ENCODE measurements around the gene BCORL1. TPM values are rescaled to one million over a fixed set of nuclear protein-coding genes. Genes with fewer than 3 reads are reported as not detected.
A peak's percentile ranks its signal among the peaks of the same experiment; 100 is the strongest.

The BCORL1 gene
- polyA plus RNA-seq, 3 donors from 2014 or later: 0.59 to 2.8 TPM; not detected in 1

DNA sequence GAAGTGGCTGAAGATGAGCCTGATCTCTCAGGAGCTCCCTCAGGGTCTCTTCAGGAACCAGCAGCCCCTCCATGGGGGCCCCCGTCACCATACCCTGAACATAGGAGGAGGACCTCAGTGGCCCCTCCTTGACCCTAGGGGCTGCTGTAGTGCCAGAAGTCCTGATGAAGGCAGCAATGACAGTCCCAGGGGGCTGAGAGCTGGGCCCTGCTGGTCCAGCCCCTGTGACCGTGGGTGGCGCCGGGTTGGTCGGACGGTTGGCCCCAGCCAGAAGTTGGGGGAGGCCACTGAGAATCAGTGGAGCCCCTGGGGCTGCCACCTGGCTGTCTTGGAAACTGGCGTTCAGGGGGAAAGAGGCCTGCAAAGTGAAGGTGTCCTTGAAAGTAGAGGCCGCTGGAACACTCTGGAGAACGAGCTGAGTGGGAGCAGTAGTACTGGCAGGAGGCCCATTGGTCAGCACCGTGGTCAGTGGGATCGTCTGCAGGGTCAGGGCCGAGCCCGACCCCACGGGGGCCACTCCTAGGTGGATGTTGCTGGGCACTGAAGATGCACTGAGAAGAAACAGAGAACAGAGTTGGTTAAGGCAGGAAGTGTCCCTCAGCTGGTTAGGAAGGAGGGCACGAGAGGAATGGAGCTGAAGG, 84.7 kb downstream of the BCORL1 start:
- Mint-ChIP-seq H3K27me3 (ENCODE audit: low read depth in 3 of 3) (peaks cover 0 to 2% (median 1%) of the 10 kb centered on the region in 3 donors), H3K36me3 (peaks cover 4 to 21% (median 10%) of the 10 kb centered on the region in 3 donors), H3K4me1 (no peaks in the 10 kb centered on the region), H3K9me3 (peaks cover 0 to under 1% (median 0%) of the 10 kb centered on the region in 6 donors), H3K4me3 (no peak overlapping the region), H3K27ac (peak overlapping the region in 3 of 6 donors; percentile 68 to 80 (median 78))
- no peak for DNase-seq

DNA sequence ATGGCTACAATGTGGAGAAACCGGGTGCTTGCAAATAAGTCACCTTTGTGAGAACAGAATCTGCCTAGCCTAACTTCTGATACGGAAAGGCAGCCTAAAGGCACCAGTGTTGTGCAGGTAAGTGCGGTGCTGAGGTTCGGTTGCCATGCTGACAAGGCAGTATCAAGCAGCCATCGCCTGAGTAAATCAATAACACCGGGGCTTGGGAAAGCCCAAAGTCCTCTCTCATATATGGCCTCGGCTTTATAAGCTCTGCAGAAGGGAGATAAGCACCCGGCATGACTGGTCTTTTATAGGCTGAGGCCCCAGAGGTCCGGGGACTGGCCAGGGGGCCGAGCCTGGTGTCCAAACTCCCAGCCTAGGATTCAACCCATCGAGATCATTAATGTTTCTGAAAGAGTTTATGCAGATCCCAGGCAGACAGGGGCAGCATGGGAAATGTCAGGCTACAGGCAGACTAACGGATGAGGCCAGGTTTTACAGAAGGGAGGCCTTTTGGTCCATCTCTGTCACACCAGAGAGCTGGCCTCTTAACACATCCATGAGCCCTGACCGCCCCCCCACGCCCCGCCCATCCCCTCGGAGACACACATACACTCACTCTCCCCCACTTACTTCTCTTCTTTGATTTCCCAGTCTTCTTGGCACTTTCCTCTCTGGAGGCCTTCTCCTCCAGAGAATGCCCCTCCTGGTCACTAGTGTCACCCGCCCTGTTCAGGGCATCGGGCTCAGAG, 89.3 kb downstream of the BCORL1 start:
- DNase-seq: no peak
- Mint-ChIP-seq H3K36me3 (peaks cover 0 to 13% (median 4%) of the 10 kb centered on the region in 3 donors), H3K4me1 (peaks cover 0 to 3% of the 10 kb centered on the region in 2 donors), H3K4me3 (no peak overlapping the region), H3K9me3 (peaks cover 0 to 2% (median 0%) of the 10 kb centered on the region in 6 donors), H3K27ac (peak overlapping the region in 3 of 6 donors; percentile 3 to 60 (median 48)), H3K27me3 (ENCODE audit: low read depth in 3 of 3) (peaks cover 0 to 2% (median 0%) of the 10 kb centered on the region in 3 donors)

DNA sequence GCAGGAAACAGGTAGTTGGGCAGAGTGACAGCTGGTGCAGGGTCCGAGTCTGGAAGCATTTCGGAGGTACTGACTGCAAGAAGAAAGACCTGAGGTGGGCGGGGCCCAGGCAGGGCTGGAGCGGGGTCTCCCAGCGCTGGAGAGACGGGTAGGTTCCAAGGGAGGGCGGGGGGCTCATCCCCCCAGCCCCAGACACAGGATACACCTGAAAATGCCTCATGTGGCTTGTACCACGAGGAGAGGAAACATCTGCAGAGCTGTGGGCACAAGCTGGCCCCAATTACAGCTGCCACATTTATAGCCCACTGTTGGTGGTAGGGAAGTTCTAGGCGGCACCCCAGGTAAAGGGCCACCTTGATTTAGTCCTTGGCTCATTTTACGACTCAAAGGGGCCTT, 89.9 kb downstream of the BCORL1 start:
- H3K4me3 Mint-ChIP-seq: no peak overlapping the region
- peaks cover 0 to 11% (median 1%) of the 10 kb centered on the region in 3 donors for H3K36me3 Mint-ChIP-seq
- peaks cover 0 to 2% (median 0%) of the 10 kb centered on the region in 3 donors for H3K27me3 Mint-ChIP-seq (ENCODE audit: low read depth in 3 of 3)
- peaks cover 0 to 2% (median 0%) of the 10 kb centered on the region in 6 donors for H3K9me3 Mint-ChIP-seq
- DNase-seq: no peak
- H3K27ac Mint-ChIP-seq: peak overlapping the region in 3 of 6 donors; percentile 3 to 60 (median 48)
- peaks cover 0 to 3% of the 10 kb centered on the region in 2 donors for H3K4me1 Mint-ChIP-seq

DNA sequence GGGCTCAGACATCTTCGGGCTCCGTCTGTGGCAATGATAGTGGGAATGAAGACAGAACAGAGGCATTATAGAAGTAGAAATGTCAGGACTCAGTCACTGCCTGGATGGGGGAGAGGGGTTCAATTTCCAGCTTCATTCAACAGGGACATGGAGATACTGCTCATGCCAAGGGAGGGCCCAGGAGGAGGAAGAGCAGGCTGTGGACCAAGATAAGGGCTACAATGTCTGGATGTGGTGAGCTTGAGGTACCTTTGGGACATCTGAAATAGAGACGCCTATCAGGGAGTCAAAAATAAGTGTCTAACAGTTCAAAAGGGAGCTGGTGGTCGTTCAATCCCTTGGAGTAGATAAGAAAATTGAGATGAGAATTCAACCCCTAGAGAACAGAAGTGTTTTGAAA, 93.3 kb downstream of the BCORL1 start:
- Mint-ChIP-seq H3K27ac (peak overlapping the region in 3 of 6 donors; percentile 10 to 23 (median 13)), H3K36me3 (peaks cover 0 to 14% (median 5%) of the 10 kb centered on the region in 3 donors), H3K9me3 (peaks cover 0 to 2% (median 0%) of the 10 kb centered on the region in 6 donors), H3K4me1 (peaks cover 14 to 16% of the 10 kb centered on the region in 2 donors), H3K27me3 (ENCODE audit: low read depth in 3 of 3) (peaks cover 0 to 4% (median 3%) of the 10 kb centered on the region in 3 donors), H3K4me3 (no peak overlapping the region)
- DNase-seq: no peak

DNA sequence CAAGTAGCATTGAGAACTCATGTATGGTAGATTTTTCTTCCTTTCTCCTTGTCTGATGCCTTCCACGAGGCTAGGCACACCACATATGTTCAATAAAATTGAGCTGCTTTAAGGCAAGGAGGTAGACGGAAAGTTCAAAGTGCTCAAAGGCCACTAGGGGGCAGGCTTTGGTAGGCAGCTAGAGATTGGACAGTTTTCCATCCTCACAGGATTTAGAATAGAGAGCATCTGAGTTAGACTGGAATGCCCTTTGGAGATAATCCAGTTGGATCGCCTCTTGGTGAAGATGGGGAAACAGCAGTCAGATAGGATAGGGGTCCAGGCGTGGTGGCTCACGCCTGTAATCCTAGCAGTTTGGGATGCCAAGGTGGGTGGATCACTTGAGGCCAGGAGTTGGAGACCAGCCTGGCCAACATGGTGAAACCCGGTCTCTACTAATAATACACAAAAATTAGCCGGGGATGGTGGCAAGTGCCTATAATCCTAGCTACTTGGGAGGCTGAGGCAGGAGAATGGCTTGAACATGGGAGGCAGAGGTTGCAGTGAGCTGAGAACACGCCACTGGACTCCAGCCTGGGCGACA, 97.5 kb downstream of the BCORL1 start:
- H3K36me3 Mint-ChIP-seq: peaks cover 0 to 9% (median 5%) of the 10 kb centered on the region in 3 donors
- peak; percentile 57 to 68 (median 58) for DNase-seq
- peaks cover 56% of the 10 kb centered on the region in 2 donors for H3K4me1 Mint-ChIP-seq
- peaks cover 4 to 9% (median 5%) of the 10 kb centered on the region in 3 donors for H3K27me3 Mint-ChIP-seq (ENCODE audit: low read depth in 3 of 3)
- H3K4me3 Mint-ChIP-seq: peak overlapping the region; percentile 19 to 60 (median 42)
- H3K9me3 Mint-ChIP-seq: no peaks in the 10 kb centered on the region
- peak overlapping the region; percentile 82 to 95 (median 90) for H3K27ac Mint-ChIP-seq

DNA sequence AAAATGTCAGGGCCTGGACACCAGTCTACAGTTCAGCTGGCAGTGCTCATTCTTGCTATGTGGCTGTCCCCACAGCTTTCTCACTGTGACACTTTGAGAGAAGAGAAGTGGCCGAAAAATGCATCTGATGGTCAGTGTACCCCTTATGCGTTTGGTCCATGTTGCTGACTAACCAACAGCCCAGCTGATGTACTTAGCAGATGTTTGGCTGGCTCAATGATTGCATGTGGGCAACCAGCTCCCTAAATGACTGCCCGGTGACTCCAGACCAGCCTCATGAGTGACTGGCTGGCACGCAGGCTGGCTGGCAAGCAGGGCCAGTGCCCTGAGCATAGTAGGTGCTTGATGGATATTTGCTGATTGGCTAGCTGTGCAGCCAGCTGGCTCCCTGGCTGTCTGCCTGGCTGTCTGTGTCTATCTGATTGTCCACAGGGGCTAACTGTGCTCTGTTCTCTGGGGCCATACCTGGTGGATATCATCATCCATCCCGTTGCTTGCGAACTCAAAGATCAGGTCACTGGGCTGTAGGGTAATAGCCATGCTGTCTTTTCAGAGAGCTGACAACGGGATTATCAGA, 98.4 kb downstream of the BCORL1 start:
- DNase-seq: no peak
- Mint-ChIP-seq H3K4me1 (peaks cover 63 to 66% of the 10 kb centered on the region in 2 donors), H3K36me3 (peaks cover 0 to 9% (median 5%) of the 10 kb centered on the region in 3 donors), H3K9me3 (no peaks in the 10 kb centered on the region), H3K27ac (peak overlapping the region; percentile 91 to 97 (median 95)), H3K27me3 (ENCODE audit: low read depth in 3 of 3) (peaks cover 4 to 13% (median 5%) of the 10 kb centered on the region in 3 donors), H3K4me3 (peak overlapping the region in 3 of 5 donors; percentile 88 to 97 (median 92))

DNA sequence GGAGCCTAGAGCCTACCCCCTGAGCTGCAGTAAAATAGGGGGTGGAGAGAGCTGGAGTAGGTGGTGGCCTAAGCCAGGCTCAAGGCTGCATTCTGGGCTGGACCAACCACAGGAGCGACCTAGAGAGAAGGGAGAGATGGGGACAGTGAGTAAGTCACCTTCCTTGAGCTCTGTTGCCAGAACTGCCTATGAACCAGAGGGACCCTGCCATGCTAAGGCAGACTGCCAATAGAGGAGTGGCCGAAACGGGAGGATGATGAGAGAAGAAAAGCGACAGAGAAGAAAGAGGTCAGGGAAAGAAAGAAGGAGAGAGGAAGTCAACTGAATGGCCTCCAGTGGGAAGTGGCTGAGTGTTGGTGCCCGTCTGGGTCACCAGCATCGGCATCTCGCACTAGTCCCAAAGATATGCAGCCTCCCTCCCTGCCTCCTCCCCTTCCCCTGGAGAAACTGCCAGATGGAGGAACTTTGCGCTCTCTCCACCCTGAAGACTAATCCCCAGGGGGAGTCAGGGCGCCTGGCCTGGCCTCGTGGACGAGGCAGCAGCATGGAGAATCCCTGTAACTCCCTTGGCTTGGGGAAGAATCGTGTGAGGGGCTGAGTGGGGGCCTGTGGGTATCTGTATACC, 99.1 kb downstream of the BCORL1 start:
- peak overlapping the region; percentile 91 to 97 (median 95) for H3K27ac Mint-ChIP-seq
- peaks cover 0 to 9% (median 5%) of the 10 kb centered on the region in 3 donors for H3K36me3 Mint-ChIP-seq
- H3K27me3 Mint-ChIP-seq (ENCODE audit: low read depth in 3 of 3): peaks cover 4 to 14% (median 5%) of the 10 kb centered on the region in 3 donors
- peak overlapping the region; percentile 86 to 97 (median 89) for H3K4me3 Mint-ChIP-seq
- H3K4me1 Mint-ChIP-seq: peaks cover 70 to 72% of the 10 kb centered on the region in 2 donors
- no peaks in the 10 kb centered on the region for H3K9me3 Mint-ChIP-seq
- DNase-seq: no peak

DNA sequence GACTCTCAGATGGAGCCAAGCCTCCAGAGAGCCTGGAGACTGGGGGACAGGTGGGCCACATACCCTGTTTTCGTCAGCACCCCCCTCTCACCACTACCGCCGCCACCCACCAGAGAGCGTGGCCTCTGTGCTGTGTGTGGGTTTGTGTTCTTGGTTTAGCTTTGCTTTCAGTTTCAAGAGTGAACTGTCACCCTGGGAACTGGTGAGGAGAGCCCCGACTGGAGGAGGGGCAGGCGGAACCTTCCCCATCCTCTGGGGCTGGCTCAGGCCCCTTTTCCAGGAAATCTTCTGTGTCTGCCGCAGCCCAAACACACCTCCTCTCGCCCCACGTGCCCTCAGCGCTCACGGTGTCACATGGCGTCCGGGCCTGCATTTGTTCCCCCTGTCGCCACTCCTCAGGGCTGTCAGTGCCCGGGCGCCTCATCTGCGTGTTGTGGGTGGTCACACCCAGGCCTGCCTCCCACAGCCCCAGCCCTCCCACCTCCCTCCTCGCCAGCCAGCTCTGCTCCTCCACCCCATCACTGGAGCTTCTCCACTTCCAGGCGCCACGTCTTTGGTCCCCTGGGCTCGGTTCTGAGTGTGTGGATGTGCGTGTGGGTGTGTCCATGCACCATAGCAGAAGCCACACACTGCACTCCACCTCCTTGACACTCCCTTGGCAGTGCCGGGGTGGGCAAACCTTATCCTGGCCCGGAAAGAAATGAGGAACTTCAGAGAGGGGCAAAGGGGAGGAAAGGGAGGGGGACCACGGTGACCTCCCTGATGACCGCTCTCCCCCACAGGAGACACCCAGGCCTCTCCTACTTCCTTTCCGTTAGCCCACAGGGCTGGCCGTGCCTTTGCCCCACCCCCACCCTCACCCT, 100.0 kb downstream of the BCORL1 start:
- peaks cover 5 to 19% (median 9%) of the 10 kb centered on the region in 3 donors for H3K27me3 Mint-ChIP-seq (ENCODE audit: low read depth in 3 of 3)
- peak overlapping the region; percentile 91 to 97 (median 95) for H3K27ac Mint-ChIP-seq
- peak; percentile 83 to 84 (median 84) for DNase-seq
- H3K4me3 Mint-ChIP-seq: peak overlapping the region; percentile 86 to 97 (median 89)
- peaks cover 76 to 81% of the 10 kb centered on the region in 2 donors for H3K4me1 Mint-ChIP-seq
- H3K9me3 Mint-ChIP-seq: no peaks in the 10 kb centered on the region
- peaks cover 0 to 9% (median 5%) of the 10 kb centered on the region in 3 donors for H3K36me3 Mint-ChIP-seq

DNA sequence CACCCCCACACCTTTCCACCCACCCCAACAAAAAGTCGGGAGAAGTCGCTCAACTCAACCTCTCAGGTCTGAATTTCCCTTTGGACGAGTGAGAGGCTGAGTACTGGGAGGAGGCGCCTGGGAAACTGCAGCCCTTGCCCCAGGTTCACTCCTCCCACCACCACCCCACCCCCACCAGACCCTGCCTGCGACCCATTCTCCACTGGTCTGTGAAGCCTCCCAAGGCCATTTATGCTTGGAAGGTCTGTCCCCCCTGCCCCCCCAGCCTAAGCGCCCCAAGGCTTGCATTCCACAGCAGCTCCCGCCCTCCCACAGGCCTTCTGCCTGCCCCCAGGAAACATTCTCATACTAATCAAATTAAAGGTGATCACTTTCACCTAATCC, 100.7 kb downstream of the BCORL1 start:
- Mint-ChIP-seq H3K4me3 (peak overlapping the region; percentile 89 to 97 (median 92)), H3K27me3 (ENCODE audit: low read depth in 3 of 3) (peaks cover 5 to 21% (median 13%) of the 10 kb centered on the region in 3 donors), H3K27ac (peak overlapping the region; percentile 93 to 97 (median 95)), H3K9me3 (no peaks in the 10 kb centered on the region), H3K4me1 (peaks cover 83 to 88% of the 10 kb centered on the region in 2 donors), H3K36me3 (peaks cover 3 to 9% (median 5%) of the 10 kb centered on the region in 3 donors)
- no peak for DNase-seq

DNA sequence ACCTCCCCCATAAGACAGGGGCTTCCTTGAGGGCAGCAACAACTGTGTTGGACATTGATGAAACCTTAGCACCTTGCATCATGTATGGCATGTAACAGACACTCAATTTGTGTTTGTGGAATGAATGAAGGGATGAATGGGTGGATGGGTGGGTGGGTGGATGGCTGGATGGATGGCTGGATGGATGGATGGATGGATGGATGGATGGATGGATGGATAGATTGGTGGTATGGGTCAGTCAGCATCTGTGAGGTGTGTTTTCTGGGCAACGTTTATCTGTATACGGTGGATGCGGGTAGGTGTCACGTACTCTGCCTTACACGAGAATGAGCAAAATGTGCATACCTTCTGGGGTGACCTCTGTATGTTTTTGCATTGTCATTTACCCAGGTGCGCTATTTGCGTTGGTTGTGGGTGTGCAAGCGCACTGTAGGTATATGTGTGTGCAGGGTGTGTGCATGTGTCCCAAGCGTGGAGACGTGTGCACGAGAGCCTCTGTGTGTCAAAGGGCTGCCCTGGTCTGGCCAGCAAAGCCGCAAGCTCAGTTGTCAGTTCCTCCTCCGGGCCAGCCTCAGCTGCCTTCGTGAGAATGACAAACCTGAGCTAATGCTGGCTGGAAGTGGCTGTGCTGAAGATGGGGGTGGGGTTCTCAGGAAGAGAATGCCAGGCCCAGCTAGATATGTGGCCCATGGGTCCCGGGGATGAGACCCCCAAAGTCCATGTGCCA, 101.4 kb downstream of the BCORL1 start:
- no peaks in the 10 kb centered on the region for H3K9me3 Mint-ChIP-seq
- H3K36me3 Mint-ChIP-seq: peaks cover 3 to 7% (median 5%) of the 10 kb centered on the region in 3 donors
- peak; percentile 44 to 47 (median 46) for DNase-seq
- peak overlapping the region; percentile 93 to 96 (median 94) for H3K27ac Mint-ChIP-seq
- peak overlapping the region; percentile 89 to 97 (median 92) for H3K4me3 Mint-ChIP-seq
- H3K4me1 Mint-ChIP-seq: peaks cover 90 to 95% of the 10 kb centered on the region in 2 donors
- H3K27me3 Mint-ChIP-seq (ENCODE audit: low read depth in 3 of 3): peaks cover 3 to 21% (median 13%) of the 10 kb centered on the region in 3 donors

DNA sequence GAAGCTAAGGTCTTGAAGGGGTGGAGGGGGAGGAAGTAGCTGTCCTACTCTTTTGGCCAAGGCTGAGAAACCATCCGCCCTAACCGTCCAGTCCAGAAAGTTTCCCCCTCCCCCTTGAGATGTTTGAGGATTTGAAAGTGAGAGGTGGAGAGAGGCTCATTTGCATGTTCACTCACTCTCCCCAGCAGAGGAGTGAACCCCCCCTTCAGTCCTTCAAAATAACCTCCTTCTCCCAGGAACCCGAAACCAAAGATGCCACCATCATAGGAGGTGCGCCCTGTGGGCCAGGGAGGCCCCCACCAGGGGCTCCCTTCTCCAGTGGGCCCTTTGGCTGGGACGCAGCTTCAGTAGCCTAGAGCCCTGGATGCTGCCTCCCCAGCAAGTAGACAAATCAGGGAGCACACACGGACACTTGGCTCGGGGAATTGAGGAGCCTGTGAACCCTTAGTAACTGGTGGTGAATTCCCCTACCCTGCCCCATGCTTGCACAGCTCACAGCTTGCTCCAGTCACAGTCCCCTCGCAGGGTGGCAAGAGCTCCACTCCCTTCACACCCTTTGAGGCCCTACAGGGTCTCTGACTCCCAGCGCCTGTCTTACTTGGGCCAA, 102.3 kb downstream of the BCORL1 start:
- peaks cover 3 to 20% (median 13%) of the 10 kb centered on the region in 3 donors for H3K27me3 Mint-ChIP-seq (ENCODE audit: low read depth in 3 of 3)
- H3K4me1 Mint-ChIP-seq: peaks cover 95 to 97% of the 10 kb centered on the region in 2 donors

More for the DNA sequence above, 102.3 kb downstream of the BCORL1 start:
- Mint-ChIP-seq H3K4me3 (peak overlapping the region; percentile 89 to 97 (median 92)), H3K9me3 (no peaks in the 10 kb centered on the region), H3K27ac (peak overlapping the region; percentile 93 to 96 (median 94)), H3K36me3 (peaks cover 3% of the 10 kb centered on the region in 3 donors)
- DNase-seq: no peak
